ENCODE results near the gene BLTP2.

BLTP2 gene

DNA sequence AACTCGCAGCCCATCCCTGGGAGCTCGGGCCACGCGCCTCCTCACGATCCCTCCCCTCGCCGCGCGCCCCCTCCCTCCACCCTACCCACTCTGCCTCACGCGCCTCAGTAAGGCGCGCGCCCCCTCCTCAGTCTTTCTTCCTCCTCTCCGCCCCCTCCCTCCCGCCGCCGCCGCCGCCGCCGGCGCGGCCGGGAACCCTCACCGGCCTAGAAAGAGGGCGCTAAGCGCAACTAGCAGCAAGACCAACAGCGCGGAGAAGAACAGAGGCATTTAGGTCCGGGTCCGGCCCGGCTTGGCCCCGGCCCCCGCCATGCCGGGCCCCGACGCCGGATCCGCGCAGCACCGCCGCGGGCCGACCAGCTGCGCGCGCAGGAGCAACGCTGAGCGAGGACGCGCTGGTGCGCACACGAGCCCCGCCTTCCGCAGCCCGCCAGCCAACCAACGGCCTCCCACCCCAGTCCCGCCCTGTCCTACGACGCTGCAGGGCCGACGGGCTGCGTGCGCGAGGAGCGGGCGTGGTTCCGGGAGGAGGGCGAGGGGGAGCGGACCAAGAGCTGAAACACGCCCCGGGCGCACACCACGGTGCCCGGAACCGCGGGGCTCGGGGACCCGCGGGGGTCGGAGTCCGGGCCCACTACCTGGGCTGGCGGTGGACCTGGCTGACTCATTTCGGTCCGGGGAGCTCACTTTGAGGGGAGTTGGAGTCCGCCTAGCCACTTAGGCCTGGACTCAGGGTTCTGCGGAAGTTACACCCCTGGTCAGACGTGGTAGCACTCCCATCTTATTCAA, at the start of gene BLTP2:
Gene BLTP2 (minus strand): TSS at position 372 of the 789 bp plus-strand sequence. CDS start 102 bp downstream, at position 270.
- Mint-ChIP-seq H3K27me3 (no peaks in the 10 kb centered on the region), H3K9me3 (no peaks in the 10 kb centered on the region), H3K4me3 (peak within 1 kb of the TSS; percentile 94), H3K36me3 (ENCODE audit: low read depth) (peaks cover 72% of the 10 kb centered on the region), H3K4me1 (ENCODE audit: low read depth) (peaks cover 44% of the 10 kb centered on the region), H3K27ac (peak within 1 kb of the TSS; percentile 92)
- peak; percentile 97 for DNase-seq

DNA sequence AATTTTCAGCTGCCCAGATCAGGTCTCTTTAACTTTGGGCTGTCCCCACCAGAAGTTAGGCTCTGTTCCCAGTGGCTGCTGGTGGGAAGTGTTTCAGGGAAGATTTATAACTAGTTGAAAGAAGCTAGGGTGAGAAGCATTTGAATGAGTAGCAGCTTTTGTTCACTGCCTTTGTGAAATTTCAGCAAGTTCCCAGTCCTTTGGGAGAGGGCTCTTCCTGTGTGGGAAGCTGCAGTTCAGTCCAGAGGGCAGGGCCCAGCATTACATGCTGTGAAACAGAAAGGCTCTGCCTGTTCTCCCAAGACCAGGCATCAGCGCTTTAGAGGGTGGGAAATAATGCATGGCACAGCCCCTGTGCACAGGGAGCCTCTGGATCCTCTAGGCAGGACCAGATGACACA, 48.9 kb upstream of the BLTP2 start:
- peaks cover 94% of the 10 kb centered on the region for H3K36me3 Mint-ChIP-seq (ENCODE audit: low read depth)
- no peak for DNase-seq
- peak overlapping the region; percentile 17 for H3K27ac Mint-ChIP-seq

DNA sequence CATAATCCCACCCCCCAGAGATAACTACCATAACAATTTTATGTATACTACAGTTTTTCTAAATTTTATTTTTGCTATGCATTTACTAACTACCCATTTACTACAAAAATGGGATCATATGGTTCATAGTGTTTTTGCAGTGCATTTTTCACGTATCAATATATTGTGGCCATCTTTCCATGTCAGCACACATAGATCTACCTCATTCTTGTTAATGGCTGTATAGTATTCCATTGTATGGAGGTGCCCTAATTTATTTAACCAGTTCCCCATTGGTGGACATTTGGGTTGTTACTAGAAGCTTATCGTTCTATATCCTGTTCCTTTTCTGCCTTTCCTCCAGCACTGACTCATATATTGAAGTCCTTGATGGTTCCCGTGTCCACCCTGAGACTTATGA, 44.1 kb upstream of the BLTP2 start:
- no peaks in the 10 kb centered on the region for H3K4me1 Mint-ChIP-seq (ENCODE audit: low read depth)
- no peaks in the 10 kb centered on the region for H3K27me3 Mint-ChIP-seq
- H3K9me3 Mint-ChIP-seq: no peaks in the 10 kb centered on the region
- no peak overlapping the region for H3K4me3 Mint-ChIP-seq
- H3K27ac Mint-ChIP-seq: no peak overlapping the region
- peaks cover 93% of the 10 kb centered on the region for H3K36me3 Mint-ChIP-seq (ENCODE audit: low read depth)
- DNase-seq: no peak

More for the DNA sequence above, 48.9 kb upstream of the BLTP2 start:
- H3K27me3 Mint-ChIP-seq: no peaks in the 10 kb centered on the region
- no peaks in the 10 kb centered on the region for H3K9me3 Mint-ChIP-seq
- peaks cover 10% of the 10 kb centered on the region for H3K4me1 Mint-ChIP-seq (ENCODE audit: low read depth)
- no peak overlapping the region for H3K4me3 Mint-ChIP-seq

DNA sequence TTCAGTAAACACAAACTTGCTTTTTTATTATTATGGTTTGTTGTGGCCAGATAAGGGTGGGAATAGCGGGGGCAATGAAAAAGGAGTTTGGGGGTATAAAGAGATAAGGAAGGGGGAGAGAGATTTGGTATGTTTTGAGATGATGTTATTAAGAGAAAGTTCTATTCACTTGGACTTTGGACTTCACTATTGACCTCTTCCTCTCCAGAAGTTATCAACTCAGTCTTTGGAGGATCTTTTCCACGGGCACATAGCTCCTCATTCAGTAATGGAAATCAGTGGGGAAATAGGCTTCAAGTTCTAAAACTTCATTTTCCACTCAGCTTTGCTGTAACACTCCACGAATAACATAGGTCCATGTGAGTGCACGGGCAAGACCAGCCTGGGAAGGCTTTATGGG, 43.5 kb upstream of the BLTP2 start:
- Mint-ChIP-seq H3K27me3 (no peaks in the 10 kb centered on the region), H3K4me1 (ENCODE audit: low read depth) (no peaks in the 10 kb centered on the region), H3K9me3 (no peaks in the 10 kb centered on the region), H3K27ac (no peak overlapping the region), H3K4me3 (no peak overlapping the region), H3K36me3 (ENCODE audit: low read depth) (peaks cover 92% of the 10 kb centered on the region)
- DNase-seq: no peak

DNA sequence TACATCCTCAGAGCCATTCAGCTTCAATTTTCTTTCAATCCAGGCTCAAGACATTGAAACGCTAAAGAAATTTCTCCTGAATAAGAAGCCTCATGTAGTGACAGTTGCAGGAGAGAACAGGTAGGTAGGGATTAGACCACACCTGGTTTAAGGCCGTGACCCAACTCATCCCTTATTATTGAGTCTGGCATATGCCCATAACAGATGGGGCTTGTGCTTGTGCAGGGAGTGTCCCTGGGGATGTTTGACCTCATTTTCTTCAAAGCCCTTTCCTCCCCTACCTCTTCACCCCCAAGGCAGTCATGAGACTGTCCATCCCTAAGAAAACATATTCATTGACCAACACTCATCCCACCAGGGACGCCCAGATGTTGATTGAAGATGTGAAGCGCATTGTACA, 41.3 kb upstream of the BLTP2 start:
- no peaks in the 10 kb centered on the region for H3K4me1 Mint-ChIP-seq (ENCODE audit: low read depth)
- H3K27me3 Mint-ChIP-seq: no peaks in the 10 kb centered on the region
- peaks cover 98% of the 10 kb centered on the region for H3K36me3 Mint-ChIP-seq (ENCODE audit: low read depth)
- H3K4me3 Mint-ChIP-seq: no peak overlapping the region
- no peak overlapping the region for H3K27ac Mint-ChIP-seq
- no peak for DNase-seq
- H3K9me3 Mint-ChIP-seq: no peaks in the 10 kb centered on the region

DNA sequence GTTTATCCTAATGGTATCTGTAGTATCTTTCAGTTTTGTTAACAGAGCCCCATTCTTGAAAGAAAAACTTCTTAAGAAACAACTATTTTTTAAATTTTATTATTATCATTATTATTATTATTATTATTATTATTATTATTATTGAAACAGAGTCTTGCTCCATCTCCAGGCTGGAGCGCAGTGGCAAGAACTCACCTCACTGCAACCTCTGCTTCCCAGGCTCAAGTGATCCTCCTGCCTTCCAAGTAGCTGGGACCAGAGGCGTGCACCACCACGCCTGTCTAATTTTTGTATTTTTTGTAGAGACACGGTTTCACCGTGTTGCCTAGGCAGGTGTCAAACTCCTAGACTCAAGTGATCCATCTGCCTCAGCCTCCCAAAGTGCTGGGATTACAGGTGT, 40.4 kb upstream of the BLTP2 start:
- Mint-ChIP-seq H3K9me3 (no peaks in the 10 kb centered on the region), H3K4me1 (ENCODE audit: low read depth) (no peaks in the 10 kb centered on the region), H3K36me3 (ENCODE audit: low read depth) (peaks cover 98% of the 10 kb centered on the region), H3K27ac (no peak overlapping the region), H3K4me3 (no peak overlapping the region), H3K27me3 (no peaks in the 10 kb centered on the region)
- DNase-seq: no peak

DNA sequence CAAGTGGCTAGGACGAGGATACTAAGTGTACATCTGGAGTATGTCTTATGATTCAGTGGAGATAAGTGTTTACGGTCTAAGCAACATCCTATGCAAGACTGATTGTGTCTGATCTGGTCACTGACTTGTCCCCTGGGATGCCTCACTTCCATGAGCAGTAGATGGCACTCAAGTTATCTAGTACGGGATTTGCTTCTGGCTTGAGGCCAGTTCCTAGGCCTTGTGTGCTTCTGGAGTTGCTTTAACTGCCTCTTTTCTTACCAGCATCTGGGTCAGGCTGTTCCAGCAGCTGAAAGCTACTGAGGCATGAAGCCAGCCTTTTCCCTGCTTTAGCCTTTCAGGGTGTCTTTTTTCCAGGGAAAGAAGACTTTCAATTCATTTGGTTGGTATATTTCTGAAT, 40.0 kb upstream of the BLTP2 start:
- Mint-ChIP-seq H3K9me3 (no peaks in the 10 kb centered on the region), H3K4me1 (ENCODE audit: low read depth) (no peaks in the 10 kb centered on the region), H3K4me3 (no peak overlapping the region), H3K27ac (no peak overlapping the region), H3K36me3 (ENCODE audit: low read depth) (peaks cover 98% of the 10 kb centered on the region), H3K27me3 (no peaks in the 10 kb centered on the region)
- DNase-seq: no peak

DNA sequence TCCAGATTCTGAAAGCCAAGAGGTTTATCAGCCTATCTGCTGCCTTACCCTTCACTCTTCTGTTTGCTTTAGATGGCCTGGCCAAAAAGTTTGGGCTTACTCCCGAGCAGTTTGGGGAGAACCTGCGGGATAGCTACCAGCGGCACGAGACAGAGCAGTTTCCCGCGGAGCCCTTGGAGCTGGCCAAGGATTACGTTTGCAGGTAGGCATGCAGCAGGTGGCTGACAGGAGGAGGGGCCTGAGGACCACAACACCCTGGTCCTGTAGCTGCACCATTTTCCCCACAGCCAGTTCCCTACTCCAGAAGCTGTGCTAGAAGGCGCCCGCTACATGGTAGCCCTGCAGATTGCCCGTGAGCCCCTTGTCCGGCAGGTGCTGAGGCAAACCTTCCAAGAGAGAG, 37.7 kb upstream of the BLTP2 start:
- H3K36me3 Mint-ChIP-seq (ENCODE audit: low read depth): peaks cover 95% of the 10 kb centered on the region
- H3K4me1 Mint-ChIP-seq (ENCODE audit: low read depth): no peaks in the 10 kb centered on the region
- H3K27me3 Mint-ChIP-seq: no peaks in the 10 kb centered on the region
- H3K27ac Mint-ChIP-seq: no peak overlapping the region
- no peak overlapping the region for H3K4me3 Mint-ChIP-seq
- DNase-seq: no peak
- H3K9me3 Mint-ChIP-seq: no peaks in the 10 kb centered on the region

DNA sequence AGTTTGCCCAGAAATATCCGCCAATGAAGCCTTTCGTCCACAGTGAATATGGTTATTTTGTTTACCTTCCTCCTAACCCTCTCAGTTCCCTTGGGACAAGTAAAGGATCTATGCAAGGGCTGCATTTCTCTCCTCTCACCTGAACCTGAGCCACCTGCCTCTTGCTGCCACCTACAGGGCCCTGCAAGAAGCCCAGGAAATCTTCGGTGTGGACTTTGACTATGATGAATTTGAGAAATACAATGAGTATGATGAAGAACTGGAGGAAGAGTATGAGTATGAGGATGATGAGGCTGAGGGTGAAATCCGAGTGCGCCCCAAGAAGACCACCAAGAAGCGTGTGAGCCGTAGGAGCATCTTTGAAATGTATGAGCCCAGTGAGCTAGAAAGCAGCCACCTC, 31.0 kb upstream of the BLTP2 start:
- no peak for DNase-seq
- Mint-ChIP-seq H3K36me3 (ENCODE audit: low read depth) (peaks cover 96% of the 10 kb centered on the region), H3K4me1 (ENCODE audit: low read depth) (no peaks in the 10 kb centered on the region), H3K27me3 (no peaks in the 10 kb centered on the region), H3K27ac (no peak overlapping the region), H3K9me3 (no peaks in the 10 kb centered on the region), H3K4me3 (no peak overlapping the region)

DNA sequence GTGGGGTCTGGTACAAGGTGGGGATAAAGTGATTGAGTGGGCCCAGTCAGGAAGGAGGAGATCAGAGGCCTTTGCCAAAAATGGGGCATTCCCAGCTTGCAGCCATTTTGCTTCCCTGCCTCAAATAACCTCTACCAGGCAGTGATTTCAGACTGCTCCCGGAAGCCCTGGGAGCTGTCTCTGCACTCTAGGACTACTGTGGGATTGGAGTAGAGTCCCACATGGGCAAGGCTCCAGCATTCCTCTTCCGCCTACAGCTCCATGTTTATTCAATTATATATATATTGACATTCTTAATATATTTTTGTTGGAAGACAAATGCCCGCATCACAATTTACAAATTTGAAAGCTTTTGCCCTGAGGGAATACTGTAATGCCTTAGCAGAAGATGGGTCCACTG, 30.5 kb upstream of the BLTP2 start:
- Mint-ChIP-seq H3K4me1 (ENCODE audit: low read depth) (no peaks in the 10 kb centered on the region), H3K27me3 (no peaks in the 10 kb centered on the region), H3K36me3 (ENCODE audit: low read depth) (peaks cover 95% of the 10 kb centered on the region), H3K9me3 (no peaks in the 10 kb centered on the region), H3K4me3 (no peak overlapping the region), H3K27ac (no peak overlapping the region)
- DNase-seq: no peak

DNA sequence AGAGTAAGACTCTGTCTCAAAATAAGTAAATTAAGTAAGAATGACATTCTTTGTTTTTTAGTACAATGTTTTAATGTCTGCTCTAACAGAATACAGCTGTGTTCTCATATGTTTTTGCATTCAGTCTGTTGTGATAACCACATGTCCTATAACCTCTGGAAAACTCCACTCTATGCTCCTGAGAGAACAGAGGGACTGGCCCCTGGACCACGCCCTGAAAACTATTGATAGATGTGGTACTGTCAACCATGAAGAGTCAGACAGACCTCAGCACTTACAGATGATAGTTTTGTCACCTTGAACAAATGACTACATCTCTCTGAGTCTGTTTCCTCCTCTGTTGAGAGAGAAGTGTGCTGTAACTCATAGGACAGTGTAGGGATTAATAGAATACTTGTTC, 25.0 kb upstream of the BLTP2 start:
- Mint-ChIP-seq H3K36me3 (ENCODE audit: low read depth) (peaks cover 82% of the 10 kb centered on the region), H3K4me1 (ENCODE audit: low read depth) (peaks cover 27% of the 10 kb centered on the region), H3K27me3 (no peaks in the 10 kb centered on the region), H3K9me3 (no peaks in the 10 kb centered on the region), H3K27ac (no peak overlapping the region), H3K4me3 (no peak overlapping the region)
- DNase-seq: no peak

DNA sequence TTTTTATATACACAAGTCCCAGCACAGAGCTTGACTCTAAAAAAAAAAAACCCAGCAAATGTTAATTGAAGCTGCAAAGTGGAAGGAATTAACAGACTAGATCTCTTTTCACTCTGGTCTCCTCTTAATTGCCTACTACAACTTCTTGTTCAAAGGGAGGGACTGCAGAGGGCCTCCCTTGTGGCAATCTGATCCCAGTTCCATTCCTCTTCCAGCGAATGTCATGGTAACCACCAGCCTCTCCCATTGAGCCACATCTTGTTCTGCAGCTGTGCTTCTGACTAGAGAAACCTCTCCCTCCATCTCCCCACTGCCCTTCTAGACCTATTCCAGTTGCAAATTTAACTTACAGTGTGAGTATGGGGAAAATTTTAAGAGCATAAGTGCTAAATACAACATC, 22.9 kb upstream of the BLTP2 start:
- peaks cover 46% of the 10 kb centered on the region for H3K4me1 Mint-ChIP-seq (ENCODE audit: low read depth)
- DNase-seq: no peak
- H3K27ac Mint-ChIP-seq: peak overlapping the region; percentile 13
- no peaks in the 10 kb centered on the region for H3K27me3 Mint-ChIP-seq
- H3K9me3 Mint-ChIP-seq: no peaks in the 10 kb centered on the region
- H3K4me3 Mint-ChIP-seq: no peak overlapping the region
- peaks cover 80% of the 10 kb centered on the region for H3K36me3 Mint-ChIP-seq (ENCODE audit: low read depth)

DNA sequence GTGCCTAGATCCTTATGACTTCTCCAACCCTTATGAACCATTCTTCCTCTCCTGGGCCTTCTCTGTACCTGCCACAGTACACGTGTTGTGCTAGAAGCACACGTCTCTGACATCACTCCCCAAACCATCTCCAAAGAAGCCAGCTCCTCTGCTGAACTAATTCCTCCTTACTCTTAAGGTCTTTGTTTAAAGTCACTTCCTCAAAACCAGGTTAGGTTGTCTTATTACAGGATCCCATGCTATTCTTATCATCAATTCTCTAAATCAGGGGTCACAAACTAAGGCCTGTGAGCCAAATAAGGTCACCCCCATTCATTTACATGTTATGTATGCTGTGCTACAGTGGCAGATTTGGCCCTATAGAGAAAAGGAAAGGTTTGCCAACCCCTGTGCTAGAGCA, 21.0 kb upstream of the BLTP2 start:
- H3K36me3 Mint-ChIP-seq (ENCODE audit: low read depth): peaks cover 81% of the 10 kb centered on the region
- no peaks in the 10 kb centered on the region for H3K27me3 Mint-ChIP-seq
- no peaks in the 10 kb centered on the region for H3K9me3 Mint-ChIP-seq
- peaks cover 52% of the 10 kb centered on the region for H3K4me1 Mint-ChIP-seq (ENCODE audit: low read depth)
- no peak for DNase-seq
- H3K27ac Mint-ChIP-seq: peak overlapping the region; percentile 47
- H3K4me3 Mint-ChIP-seq: no peak overlapping the region

DNA sequence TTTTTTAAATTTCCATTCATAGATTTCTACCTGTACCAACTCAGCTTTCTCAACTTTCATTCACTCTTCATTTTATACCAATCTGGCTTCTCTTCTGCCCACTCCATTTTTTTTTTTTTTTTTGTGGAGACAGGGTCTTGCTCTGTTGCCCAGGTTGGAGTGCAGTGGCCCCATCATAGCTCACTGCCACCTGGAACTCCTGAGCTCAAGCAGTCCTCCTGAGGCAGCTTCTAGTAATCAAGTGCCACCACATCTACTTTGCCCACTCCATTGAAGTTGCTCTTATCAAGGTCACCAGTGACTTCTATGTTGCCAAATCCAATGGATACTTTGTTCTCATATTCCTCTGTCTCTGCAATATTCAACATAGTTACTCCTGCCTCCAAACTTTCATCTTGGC, 18.8 kb upstream of the BLTP2 start:
- Mint-ChIP-seq H3K27ac (peak overlapping the region; percentile 100), H3K36me3 (ENCODE audit: low read depth) (peaks cover 83% of the 10 kb centered on the region), H3K9me3 (no peaks in the 10 kb centered on the region), H3K4me3 (peak overlapping the region; percentile 97), H3K4me1 (ENCODE audit: low read depth) (peaks cover 63% of the 10 kb centered on the region), H3K27me3 (no peaks in the 10 kb centered on the region)
- DNase-seq: no peak

DNA sequence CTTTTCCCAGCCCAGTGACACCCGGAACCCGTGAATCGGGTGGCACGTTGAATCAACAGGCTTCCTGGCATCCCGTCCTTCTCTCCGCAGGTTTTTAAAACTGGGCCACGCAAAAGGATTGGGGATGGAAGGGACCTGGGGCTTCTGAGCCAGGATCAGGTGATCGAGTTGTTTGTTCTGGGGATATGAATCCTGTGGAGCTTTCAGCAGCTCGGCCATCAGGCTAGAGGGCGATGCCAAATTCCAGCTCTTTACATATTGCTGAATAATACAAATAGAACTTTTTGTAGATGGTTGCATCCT, 17.5 kb upstream of the BLTP2 start:
- DNase-seq: no peak
- Mint-ChIP-seq H3K4me3 (peak overlapping the region; percentile 97), H3K9me3 (no peaks in the 10 kb centered on the region), H3K36me3 (ENCODE audit: low read depth) (peaks cover 82% of the 10 kb centered on the region), H3K4me1 (ENCODE audit: low read depth) (peaks cover 55% of the 10 kb centered on the region), H3K27me3 (no peaks in the 10 kb centered on the region), H3K27ac (peak overlapping the region; percentile 100)
